OCI-LY7 (cell line): ENCODE results near the gene COMP.

Experiments used
- EZH2phosphoT487 ChIP-seq: fragments of 200-600 bp; sonication (generic); IDR thresholded peaks from 2 replicates; pipeline ENCODE4 v1.6.1; 2018; ENCODE audit warnings: low read depth, borderline replicate concordance, mild to moderate bottlenecking, mixed run types, antibody characterized with exemption, low read length, moderate library complexity, mixed read lengths
- TF ChIP-seq, protein P1 (sequence below): fragments of 200-600 bp; sonication (generic); conservative IDR thresholded peaks from 2 replicates; pipeline ENCODE4 v1.5.1; 2014; ENCODE audit warnings: mild to moderate bottlenecking, antibody characterized with exemption, low read length, moderate library complexity, mixed read lengths

DNA sequence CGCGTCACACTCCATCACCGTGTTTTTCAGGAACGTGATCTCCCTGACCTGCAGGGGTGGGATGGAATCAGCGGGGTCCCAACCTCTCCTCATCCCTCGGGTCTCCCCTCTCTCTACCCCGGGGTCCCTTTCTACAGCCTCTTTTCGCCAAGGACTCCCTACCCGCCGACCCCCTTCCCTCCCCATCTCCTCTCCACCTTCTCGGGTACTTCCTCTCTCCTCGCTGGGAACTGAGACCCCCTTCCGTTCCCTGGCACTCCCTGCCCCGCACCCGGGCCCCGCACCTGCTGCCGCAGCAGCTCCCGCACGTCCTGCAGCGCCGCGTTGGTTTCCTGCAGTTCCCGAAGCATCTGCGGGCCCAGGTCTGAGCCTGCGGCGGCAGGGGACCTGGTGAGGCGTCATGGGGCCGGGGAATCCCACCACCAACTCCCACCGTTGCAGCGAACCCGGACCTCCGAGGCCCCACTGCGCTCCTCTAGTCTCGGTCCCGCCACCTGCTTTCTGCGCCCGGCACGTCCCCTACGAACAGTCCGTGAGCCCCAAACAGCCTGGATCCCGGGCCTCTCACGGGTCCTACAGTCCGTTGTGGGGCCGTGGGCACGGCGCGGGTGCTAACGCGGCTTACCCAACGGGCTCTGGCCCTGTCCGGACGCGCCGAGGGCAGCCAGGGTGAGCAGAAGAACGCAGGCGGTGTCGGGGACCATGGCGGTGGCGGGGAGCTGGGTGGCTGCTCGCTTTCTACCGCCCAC lies at the start of gene COMP:
- TF ChIP-seq, protein P1, sequence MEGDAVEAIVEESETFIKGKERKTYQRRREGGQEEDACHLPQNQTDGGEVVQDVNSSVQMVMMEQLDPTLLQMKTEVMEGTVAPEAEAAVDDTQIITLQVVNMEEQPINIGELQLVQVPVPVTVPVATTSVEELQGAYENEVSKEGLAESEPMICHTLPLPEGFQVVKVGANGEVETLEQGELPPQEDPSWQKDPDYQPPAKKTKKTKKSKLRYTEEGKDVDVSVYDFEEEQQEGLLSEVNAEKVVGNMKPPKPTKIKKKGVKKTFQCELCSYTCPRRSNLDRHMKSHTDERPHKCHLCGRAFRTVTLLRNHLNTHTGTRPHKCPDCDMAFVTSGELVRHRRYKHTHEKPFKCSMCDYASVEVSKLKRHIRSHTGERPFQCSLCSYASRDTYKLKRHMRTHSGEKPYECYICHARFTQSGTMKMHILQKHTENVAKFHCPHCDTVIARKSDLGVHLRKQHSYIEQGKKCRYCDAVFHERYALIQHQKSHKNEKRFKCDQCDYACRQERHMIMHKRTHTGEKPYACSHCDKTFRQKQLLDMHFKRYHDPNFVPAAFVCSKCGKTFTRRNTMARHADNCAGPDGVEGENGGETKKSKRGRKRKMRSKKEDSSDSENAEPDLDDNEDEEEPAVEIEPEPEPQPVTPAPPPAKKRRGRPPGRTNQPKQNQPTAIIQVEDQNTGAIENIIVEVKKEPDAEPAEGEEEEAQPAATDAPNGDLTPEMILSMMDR, result no peak
- no peak for TF ChIP-seq EZH2phosphoT487
